NCI-H2107 treated with DMSO at 0.1 percent for 48 hours (cell line): ENCODE measurements around the gene NR1H3.

Source experiments
- DNase-seq: peaks from one replicate; lab custom pipeline; 2025; ENCODE audit not compliant: unreplicated experiment; lab: John Stamatoyannopoulos, UW

The NR1H3 gene

DNA sequence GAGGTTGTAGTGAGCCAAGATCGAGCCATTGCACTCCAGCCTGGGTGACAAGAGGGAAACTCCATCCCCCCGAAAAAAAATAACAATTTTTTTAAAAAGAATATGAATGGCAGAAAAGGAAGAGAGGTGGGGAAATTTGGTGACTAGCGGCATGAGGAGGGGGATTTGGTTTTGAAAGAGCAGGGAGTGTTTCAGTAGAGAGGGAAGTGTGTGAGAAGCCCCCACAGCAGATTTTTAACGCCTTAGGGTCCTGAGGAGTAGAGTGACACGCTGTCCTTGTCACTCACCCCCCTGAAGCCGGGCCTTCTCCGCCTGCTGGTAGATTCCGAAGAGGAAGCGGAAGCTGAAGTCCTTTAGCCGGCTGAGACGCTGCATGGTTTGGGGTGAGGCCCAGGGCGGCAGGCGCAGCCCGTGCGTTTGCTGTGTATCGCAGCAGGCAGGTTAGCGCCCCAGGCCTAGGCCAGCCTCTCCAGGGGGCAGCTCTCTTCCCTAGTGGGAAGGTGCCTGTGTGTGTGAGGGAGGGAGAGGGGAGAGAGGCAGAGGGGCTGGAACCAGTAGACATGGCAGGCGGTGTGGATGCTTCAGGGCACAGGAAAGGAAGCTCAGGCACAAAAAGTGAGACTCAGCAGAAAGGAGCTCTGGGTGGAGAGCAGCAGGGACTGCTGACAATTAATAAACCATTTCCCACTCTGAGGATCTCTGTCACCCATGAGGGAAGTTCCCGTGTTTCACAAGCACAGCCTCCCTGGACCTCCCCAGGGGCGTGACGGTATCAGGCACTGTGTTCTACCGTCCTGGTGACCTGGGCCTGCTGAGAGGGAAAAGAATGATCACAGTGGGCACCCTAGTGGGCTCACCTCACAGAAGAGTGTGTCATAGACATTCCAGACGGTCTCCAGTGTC is 13.1 kb upstream of the NR1H3 start:
- DNase-seq = no peak

DNA sequence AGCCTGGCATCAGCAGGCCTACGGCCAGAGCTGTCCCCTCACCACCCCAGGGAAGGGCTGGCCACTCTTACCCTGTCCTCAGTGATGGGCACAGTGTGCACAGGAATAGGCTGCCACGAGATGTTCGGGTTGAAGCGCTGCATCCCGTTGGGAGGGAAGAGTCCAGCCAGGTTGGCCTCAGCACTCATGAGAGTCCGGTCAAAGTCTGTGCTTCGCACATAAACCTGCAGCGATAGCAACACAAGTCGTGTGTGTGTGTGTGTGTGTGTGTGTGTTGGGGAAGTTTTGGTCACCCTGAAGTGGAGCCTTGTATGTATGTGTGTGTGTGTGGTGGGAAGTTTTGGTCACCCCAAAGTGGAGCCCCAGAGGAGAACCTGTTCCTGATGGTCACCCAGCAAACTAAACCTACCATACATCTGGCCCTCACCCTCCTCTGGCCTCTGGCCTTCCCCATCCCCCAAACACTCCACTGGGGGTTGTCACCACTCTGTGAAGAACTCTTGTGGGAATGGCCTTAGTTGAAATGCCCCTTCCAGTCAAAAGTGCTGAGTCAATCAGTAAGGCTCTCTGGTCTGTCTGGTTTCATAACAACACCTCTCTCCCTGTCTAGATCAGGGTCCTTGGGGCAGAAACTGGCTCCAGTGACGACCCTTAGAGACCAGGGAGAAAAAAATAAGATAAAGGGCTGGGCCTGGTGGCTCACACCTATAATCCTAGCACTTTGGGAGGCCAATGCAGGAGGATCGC is 12.0 kb upstream of the NR1H3 start:
- DNase-seq = no peak

DNA sequence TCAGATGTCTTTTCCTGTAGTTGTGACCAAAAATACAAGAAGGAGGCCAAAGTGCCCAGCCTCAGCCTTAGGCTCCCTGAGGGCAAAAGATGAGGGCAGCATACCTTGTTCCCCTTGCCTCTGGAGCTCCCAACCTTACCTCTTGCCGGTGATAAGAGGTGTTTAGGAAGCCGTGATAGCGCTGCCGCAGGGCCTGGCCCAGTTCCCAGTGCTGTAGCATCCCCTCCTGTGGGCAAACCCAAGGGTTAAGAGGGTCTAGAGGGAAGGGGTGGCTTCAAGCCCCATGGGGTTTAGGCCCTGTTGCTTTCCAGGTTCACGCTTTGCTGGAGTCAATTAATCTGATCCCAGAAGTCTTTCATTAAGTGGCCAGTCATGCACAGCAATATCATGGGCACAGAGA is 10.3 kb upstream of the NR1H3 start:
- DNase-seq = no peak

DNA sequence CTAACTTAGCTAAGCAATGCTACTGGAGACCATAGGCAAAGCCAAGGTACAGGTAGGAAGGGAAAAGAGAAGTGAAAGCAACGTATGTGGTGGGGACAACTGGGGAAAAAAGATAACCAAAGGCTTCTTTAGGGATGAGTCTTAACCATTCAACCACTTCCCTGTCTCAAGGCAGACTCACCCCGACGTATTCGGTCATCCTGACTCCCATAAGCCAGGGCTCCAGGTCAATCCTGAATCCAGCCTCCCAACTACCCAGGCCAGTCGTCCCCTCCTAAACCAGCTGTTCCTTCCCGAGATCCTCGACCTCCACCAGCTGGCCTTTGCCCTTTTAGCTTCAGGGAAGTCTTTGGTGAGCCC is 9.5 kb upstream of the NR1H3 start:
- no peak for DNase-seq

DNA sequence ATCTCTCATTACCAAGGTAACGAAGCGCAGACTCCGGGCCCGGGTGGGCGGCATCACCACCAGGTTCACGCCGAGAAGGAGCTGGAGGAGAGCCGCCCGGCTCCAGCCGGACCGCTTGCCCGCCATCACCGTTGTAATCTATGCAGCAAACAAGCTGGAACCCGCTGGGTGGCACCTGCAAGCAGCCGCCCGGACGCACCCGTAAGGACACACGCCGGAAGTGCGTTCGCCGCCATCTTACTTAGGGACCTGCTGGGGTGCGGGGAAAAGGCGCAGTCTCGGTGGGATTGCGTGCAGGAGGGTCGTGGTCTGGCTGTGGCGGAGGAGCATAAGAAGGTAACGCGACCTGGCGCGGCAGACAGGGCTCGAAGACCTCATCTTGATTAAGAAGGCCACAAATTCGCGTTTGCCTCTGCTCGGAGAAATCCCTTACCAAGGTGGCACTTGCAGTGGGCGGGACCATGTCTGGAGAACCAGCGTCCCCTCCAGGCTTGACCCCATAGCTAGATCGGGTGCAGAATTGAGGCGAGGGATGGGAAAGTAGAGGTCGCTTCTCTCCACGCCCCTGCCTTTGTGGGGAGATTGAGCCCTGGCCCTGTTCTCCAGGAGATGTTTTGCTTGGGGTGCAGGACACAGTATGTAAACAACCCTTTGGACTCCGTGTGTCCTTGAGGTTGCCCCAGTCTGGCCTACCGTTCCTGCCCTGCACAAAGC is 9.0 kb upstream of the NR1H3 start, which contains the start of gene ACP2:
ACP2 (minus strand) TSS at position 151 of the 714 bp plus-strand sequence; CDS start at position 126, 25 bp downstream.
- peak; percentile 58 for DNase-seq

DNA sequence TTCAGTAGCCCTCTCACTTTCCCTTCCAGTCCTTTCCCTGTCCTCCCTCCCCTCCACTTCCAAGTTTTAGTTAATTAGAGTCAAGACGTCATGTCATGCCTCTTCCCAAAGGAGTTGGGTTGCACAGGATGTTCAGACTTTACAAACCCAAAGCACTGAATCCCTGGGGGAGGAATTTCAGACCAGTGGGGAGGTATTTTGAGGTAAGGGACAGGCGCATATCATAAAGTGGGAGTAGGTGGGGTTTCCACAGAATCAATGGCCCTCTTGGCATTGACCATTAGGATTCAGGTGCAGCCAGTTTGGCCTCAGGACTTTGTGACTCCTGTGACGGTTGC is 8.4 kb upstream of the NR1H3 start:
- no peak for DNase-seq

DNA sequence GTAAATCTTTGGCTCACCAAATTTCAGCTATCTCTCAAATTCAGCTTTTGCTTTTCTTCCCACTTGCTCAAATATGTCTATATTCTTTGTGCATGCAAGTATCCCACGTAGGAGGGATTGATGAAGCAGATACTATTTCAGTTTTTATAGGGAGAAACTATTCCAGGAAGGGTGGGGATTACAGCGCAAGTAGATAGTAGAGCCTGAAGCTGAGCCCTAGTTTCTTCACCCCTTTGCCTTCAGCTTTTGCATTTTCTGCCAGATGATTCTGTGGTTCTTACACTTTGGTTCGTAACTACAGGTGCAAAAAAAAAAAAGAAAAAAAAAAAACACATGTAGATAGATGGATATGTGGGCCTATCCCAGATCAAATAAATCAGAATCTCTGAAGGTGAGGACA is 6.0 kb upstream of the NR1H3 start:
- no peak for DNase-seq

DNA sequence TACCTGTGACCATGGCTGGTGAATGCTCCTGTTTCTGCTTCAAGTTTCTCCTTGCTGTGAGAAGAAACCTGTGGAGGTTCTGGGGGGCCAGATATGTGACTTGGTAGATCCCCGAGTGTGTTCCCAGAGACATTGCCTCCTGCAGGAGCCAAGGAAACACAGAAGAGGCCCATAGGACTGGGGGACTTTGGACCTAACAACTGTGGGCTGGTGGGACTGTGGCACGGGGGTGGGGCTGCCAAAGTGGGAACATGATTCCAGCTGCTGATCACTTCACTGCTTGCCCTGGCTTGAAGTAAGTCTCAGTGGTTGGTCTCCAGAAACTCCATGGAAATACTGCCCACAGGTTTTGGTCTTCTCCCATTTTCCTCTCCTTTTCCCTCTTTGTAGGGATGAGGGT is 4.1 kb upstream of the NR1H3 start:
- no peak for DNase-seq

DNA sequence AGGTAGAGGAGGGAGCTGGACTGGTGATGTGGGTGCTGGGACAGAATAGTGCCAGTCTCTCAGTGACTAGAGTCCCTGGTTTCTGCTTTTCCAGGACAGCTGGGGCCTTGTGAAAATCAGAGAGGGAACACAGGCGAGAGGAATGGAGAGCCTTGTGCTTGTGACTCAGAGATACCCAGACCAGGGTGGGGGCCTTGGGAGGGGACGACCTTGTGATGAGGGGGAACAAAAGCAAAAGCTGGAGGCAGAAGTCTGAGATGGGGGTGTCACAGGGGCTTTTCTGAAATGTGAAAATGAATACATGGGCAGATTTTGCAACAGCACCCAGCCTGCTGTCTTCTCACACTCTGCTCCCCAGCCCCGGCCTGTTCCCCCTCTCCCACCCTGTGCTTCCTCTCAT is 3.4 kb upstream of the NR1H3 start:
- no peak for DNase-seq

DNA sequence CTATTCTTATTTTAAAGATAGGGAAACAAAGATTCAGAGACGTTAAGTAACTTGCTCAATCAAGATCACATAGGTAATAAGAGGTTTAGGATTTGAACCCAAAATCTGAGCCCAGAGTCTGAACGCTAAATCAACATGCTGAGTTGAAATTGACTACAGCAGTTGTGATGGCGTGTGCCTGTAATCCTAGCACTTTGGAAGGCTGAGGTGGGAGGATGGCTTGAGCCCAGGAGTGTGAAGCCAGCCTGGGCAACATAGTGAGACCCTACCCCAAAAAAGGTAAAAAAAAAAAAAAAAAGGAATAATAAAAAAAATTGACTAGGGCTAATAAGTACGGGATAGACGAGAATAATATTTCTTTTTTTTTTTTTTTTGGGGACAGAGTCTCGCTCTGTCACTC is 1.4 kb upstream of the NR1H3 start:
- DNase-seq = no peak

DNA sequence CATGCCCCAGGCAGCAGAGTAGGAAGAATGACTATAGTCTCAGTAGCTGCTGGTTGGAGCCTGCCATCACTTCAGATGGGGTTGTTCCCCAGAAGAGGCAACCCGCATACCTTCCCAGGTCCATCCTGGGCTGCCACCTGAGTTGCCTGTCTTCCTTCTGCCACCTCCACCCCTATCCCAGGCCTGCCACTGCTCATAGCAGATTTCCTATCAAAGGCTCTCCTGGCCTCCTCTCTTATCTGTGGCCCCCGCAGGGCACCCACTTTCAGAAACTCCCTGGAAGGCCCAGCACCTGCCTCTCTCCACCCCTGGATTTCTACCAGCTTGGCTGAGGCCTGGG is 649 bp upstream of the NR1H3 start:
- DNase-seq = no peak

DNA sequence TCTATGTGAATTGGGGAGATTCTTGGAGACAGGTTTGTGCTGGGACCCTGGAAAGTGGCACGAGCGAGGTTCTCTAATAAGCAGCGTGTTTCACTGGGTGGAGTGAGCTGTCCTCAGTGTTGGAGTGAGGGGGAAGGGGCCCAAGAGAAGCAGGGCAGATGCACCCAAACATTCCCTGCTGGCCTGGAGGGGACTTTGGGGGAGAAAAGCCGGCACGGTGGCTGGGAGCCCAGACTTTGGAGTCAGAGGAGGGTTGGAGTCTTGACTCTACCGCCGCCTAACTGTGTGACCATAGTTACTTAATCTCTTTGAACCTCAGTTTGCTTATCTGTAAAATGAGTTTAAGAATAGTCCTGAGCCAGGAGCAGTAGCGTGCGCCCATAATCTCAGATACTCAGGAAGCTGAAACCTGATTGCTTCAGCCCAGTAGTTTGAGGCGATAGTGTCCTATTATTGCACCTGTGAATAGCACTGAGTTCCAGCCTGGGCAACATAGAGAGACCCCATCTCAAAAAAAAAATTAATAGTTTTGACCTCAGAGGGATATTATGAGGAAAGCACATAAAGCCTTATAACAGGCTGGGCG is 614 bp downstream of the NR1H3 start:
- no peak for DNase-seq

DNA sequence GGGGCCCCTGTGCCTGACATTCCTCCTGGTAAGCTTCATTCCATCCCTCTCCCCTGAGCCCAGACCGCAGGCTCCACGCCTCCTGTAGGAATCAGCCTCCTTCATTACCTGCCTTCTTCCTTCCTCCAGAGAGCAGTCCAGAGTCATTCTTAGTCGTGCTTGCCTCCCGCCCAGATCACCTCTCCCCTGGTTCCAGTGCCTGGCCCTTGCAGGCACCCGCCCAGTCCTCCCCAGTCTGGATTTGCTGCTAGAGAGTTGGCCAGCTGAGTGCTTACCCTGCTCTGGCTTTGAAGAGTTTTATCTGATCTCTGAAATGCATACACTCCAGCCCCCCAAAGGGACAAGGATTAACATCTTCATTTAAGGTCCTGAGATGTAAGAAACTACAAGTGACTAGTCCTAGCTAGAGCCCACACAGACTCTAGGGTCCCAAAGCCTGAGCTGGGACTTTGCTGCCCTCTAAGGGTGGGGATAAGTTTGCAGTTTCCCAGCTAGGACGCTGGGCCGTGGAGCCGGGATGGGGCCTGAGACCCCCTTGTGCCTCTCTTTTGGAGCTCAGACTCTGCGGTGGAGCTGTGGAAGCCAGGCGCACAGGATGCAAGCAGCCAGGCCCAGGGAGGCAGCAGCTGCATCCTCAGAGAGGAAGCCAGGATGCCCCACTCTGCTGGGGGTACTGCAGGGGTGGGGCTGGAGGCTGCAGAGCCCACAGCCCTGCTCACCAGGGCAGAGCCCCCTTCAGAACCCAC is 1.6 kb downstream of the NR1H3 start:
- DNase-seq = no peak

DNA sequence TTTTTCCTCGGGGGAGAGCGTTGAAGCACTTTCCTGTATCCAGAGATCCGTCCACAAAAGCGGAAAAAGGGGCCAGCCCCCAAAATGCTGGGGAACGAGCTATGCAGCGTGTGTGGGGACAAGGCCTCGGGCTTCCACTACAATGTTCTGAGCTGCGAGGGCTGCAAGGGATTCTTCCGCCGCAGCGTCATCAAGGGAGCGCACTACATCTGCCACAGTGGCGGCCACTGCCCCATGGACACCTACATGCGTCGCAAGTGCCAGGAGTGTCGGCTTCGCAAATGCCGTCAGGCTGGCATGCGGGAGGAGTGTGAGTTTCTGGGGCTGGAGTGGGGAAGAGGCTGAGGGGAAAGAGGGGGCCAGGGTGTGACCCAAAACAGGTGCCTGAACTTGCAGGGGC is 2.6 kb downstream of the NR1H3 start:
- no peak for DNase-seq

DNA sequence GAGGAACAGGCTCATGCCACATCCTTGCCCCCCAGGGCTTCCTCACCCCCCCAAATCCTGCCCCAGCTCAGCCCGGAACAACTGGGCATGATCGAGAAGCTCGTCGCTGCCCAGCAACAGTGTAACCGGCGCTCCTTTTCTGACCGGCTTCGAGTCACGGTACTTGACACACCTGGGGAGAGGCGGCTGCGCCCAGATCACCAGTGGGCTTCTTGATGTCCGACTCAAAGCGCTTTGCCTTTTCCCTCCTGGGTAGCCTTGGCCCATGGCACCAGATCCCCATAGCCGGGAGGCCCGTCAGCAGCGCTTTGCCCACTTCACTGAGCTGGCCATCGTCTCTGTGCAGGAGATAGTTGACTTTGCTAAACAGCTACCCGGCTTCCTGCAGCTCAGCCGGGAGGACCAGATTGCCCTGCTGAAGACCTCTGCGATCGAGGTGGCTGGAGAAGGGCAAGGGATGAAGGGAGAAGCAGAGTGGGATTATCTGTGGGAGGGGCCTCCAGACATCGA is 3.5 kb downstream of the NR1H3 start:
- DNase-seq = no peak

DNA sequence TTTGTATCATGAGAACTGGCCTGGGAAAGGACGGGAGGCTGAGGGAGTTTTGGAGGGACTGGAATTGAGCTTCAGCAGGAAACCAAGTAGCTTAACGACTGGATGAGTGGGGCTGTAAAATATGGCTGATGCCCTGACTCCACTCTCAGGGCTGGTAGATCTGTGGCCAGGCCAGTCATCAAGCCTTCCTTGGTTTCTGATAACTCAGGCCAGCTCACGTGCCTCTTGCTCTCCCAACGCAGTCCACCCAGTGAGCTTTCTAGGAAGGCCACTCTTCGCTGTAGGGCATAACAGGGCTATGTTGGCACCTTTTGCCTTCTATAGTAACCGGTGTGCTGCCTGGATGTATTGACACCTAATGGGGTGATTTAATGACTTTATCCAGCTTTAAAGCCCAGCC is 6.3 kb downstream of the NR1H3 start:
- no peak for DNase-seq

DNA sequence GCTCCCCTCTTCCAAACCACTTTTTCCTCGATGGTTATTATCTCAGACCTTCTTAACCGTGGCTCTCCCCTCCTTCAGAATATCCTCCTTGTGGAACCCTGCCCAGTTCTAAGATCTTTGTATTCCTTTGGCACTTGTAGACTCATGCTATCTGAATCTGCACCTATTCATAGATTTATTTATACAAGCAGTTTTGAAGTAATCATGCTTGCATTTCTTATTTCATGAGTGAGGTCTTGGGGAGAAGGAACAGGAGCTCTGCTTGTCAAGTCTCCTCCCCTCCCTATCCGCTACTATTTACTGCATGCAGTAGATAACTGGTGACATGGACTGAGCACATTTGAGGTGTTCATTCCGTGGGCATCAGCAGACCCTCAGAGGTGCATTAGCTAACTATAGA is 6.7 kb downstream of the NR1H3 start:
- no peak for DNase-seq

DNA sequence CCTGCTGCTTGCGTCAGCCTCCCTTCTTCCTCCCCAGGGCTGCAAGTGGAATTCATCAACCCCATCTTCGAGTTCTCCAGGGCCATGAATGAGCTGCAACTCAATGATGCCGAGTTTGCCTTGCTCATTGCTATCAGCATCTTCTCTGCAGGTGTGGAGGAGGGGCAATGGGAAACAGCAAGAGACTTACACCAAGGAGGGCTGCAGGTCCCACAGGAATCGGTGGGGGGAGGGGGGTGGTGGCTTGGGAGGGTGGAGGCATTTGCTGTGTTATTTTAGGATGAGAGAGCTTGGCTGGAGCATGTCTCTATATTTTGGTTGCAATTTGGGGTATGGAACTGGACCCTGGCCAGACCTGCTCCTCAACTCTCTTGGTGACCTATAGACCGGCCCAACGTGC is 10.1 kb downstream of the NR1H3 start:
- no peak for DNase-seq

DNA sequence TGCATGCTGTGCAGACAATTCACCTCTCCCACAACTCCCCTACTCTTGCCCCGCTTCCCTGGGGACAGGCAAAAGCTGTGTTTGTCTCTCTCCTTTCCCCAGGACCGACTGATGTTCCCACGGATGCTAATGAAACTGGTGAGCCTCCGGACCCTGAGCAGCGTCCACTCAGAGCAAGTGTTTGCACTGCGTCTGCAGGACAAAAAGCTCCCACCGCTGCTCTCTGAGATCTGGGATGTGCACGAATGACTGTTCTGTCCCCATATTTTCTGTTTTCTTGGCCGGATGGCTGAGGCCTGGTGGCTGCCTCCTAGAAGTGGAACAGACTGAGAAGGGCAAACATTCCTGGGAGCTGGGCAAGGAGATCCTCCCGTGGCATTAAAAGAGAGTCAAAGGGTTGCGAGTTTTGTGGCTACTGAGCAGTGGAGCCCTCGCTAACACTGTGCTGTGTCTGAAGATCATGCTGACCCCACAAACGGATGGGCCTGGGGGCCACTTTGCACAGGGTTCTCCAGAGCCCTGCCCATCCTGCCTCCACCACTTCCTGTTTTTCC is 10.7 kb downstream of the NR1H3 start:
- DNase-seq = no peak

DNA sequence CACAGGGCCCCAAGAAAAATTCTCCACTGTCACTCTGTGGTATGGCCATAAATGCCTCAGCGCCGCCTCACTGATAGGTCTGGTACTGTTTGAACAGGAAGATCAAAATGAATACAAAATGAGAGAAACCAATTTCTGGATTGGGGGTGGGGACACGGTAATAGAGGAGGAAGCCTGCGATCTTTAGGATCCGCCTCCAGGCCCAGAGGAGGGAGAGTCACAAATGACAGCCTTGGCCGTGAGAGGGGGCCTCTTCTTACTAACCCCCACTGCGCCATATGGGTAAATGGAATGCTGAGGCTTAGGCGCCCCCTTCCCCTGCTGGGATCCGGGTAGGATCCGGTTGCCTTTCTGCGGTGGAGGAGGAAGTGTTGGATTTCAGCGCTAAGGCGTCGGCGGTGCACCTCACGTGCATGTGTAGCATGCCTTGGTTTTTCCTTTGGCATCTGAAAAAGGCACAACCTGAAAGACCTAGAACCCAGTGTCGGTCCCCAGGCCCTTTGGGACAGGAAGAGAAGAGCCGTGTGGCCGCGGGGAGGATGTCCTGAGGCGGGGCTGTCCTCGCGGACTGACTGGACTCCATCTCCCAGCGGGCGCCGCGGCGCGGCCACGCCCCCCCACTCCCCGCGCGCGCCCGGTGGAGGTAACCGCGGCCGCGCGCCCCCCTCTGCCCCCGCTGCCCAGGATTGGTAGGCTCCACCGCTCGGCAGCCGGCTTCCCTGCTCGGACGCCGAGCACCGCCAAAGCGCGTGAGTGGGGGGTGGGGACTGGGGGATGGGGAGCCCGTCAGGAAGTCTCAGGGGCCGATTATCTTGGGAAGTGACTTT is 11.4 kb downstream of the NR1H3 start:
- DNase-seq = peak; percentile 91
